HG03378 (cell line): Measurements from ENCODE around the gene PLA2G4C.
"Not testable (repeated sequence)": the region's sequence is repeated elsewhere in the genome, so short reads cannot be mapped to it uniquely, and the experiment has no call there.

Experiments used
- ATAC-seq: cut with Tn5 transposase; IDR thresholded peaks from one replicate; pipeline ENCODE4 v1.9.1; 2021; ENCODE audit warnings: mild to moderate bottlenecking, moderate library complexity; ENCODE audit not compliant: unreplicated experiment

PLA2G4C gene

GRCh38 chr19:48111280-48111679 lies 663 bp upstream of the PLA2G4C start:
- no peak for ATAC-seq

- no peak for ATAC-seq
Measured at GRCh38 chr19:48108997-48109782, 1.4 kb downstream of the PLA2G4C start.

GRCh38 chr19:48103922-48104321 lies 6.7 kb downstream of the PLA2G4C start:
- no peak for ATAC-seq

- ATAC-seq: no peak
Measured at GRCh38 chr19:48102870-48103751, 7.5 kb downstream of the PLA2G4C start.

GRCh38 chr19:48095612-48096175 lies 14.9 kb downstream of the PLA2G4C start:
- no peak for ATAC-seq

DNA sequence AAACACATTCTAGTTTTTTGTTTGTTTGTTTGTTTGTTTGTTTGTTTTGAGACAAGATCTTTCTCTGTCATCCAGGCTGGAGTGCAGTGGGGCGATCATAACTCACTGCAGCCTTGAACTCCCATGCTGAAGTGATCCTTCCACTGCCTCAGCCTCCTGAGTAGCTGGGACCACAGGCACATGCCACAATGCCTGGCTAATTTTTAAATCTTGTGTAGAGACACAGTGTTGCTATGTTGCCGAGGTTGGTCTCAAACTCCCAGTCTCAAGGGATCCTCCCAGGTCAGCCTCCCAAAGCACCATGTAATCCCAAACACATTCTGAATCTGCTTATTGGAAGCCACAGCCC lies 15.8 kb downstream of the PLA2G4C start:
- no peak for ATAC-seq

- ATAC-seq: no peak
Measured at GRCh38 chr19:48094129-48094854, 16.3 kb downstream of the PLA2G4C start.

DNA sequence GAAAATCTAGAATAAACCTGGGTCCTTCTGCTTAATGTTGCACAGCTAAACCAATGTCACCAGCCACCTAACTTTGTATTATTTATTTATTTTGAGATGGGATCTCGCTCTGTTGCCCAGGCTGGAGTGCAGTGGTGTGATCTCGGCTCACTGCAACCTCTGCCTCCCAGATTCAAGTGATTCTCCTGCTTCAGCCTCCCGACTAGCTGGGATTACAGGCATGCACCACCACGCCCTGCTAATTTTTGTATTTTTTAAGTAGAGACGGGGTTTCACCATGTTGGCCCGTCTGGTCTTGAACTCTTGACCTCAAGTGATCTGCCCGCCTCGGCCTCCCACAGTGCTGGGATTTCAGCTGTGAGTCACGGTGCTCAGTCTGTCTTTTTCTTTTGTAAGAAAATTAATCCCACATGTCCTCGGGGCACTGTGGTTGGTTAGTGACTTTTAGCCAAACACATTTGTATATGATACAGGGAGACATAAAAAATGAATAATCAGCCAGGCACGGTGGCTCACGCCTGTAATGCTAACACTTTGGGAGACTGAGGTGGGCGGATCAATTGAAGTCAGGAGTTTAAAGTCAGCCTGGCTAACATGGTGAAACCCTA lies 19.4 kb downstream of the PLA2G4C start:
- not testable (repeated sequence) for ATAC-seq

- no peak for ATAC-seq
Measured at GRCh38 chr19:48090281-48090802, 20.3 kb downstream of the PLA2G4C start.

DNA sequence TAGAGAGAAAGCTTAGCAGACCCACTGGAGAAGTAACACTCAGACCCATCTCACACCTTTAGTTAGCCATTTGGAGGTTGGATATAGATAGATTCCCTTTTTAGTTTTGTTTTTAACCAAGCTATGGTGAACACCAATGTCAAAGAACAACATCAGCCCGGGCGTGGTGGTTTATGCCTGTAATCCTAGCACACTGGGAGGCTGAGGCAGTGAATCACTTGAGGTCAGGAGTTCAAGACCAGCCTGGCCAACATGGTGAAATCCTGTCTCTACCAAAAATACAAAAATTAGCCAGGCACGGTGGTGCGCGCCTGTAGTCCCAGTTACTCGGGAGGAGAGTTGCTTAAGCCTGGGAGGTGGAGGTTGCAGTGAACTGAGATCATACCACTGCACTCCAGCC lies 21.6 kb downstream of the PLA2G4C start:
- ATAC-seq: not testable (repeated sequence)

DNA sequence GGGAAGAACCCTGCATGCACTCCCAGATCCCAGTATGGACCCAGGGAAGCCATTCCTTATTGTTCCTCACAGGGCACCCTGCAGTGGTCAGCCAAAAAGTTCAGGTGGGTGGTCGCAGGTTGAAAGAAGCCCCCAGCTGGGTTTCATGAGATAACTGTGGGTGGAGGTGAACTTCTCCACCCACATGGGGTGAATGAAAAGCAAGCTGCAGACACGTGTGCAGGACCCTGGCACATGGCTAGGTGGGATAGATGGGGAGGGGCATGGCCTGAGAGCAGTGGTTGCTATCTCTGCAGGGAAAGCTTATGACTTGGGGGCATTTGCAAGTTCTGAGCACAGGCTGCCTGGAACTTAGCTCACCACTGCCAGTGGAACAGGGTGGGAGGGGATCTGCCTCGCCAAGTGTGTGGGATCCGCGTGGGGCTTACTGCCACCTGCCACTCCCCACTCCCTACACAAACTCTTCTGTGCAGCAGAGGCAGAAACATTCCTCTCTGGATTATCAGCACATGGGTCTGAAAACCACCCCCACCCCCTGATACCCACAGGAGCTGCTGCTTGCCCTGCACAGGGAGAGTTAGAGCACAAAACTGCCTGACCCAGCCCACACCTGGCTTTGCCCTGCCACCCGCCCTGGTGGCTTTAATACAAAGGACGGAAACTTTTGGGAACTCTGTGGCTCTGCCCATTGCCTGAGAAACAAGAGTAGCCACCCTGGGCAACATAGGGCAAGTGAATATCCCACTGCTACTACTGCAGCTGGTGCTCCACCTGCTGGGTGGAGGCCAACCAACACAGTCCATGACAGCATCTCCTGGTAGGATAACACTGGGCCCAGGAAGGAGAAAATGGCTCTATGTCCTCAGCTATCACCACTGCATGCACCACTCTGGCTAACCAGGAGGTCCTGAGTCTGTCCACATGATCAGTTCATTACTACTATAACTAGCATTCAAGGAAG lies 24.4 kb downstream of the PLA2G4C start:
- ATAC-seq: no peak

DNA sequence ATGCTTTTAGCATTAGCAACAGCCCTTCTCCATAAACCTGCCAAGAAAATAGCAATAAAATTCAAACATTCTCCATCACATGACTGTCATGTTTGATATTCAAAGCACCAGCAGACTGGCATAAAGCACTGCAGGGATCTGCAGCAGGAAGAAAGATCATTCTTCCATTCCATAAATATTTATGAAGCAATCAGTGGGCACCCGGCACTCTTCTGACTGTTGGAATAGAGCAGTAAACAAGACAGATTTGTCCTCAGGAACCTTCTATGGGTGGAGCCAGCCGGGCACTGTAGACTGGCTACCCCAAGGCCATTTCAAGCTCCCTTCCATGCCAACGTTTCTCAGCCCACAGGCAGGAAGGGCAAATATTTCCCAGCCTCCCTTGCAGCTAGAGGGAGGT lies 25.5 kb downstream of the PLA2G4C start:
- ATAC-seq: no peak

- no peak for ATAC-seq
Measured at GRCh38 chr19:48081106-48081505, 29.5 kb downstream of the PLA2G4C start.

- ATAC-seq: not testable (repeated sequence)
Measured at GRCh38 chr19:48070177-48070769, 40.3 kb downstream of the PLA2G4C start.

DNA sequence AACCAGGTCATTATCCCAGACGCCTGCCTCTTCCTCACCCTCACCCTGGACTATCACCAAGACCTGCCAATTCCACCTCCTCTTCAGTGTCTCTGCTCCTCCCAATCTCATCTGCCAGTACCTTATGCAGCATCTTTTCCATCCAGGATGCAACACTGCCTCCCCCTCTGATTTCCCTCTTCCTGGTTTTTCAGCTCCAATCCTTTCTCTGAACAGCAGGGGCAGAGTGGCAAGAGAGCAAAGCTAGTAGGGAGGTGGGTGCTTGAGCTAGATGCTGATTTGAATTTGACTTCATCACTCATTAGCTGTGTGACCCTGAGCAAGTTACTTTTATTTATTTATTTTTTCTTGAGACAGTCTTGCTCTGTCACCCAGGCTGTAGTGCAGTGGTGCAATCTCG lies 41.2 kb downstream of the PLA2G4C start:
- ATAC-seq: no peak

DNA sequence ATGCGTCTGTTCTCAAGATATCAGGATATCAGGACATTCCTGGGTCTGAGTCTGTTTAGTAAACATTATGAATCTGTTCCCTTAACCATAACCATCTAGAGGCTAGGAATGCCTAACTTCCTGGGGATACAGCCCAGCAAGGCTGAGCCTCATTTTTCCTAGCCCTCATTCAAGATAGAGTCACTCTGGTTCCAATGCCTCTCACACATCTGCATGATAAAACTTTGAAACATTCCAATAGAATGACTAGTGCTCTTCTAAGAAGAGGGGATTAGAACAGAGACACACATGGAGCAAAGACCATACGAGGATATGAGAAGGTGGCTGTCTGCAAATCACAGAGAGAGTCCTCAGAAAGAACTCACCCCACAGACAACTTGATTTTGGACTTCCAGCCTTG lies 46.1 kb downstream of the PLA2G4C start:
- ATAC-seq: no peak

GRCh38 chr19:48061401-48062344 lies 48.9 kb downstream of the PLA2G4C start:
- no peak for ATAC-seq

DNA sequence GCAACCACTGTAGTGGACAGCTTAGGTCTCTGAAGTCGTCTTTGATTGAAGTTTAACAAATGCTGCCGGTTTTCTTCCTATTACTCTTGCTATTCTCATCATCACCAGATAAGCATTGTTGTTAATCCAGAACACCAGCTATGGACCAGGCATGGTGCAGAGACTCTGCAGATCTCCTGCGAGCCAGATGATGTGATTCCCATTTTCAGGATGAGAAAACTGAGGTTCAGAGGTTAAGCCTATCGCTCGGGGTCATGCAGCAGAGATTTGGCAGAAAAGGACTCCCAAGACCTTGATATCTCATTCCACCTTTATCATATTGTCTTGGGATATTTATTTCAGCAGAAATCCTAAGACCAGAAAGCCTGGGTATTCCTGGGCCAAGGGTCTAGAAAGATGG lies 50.2 kb downstream of the PLA2G4C start:
- no peak for ATAC-seq
